Vagina (tissue), 2 donors: ENCODE results near the gene DPF3.

Source experiments
- POLR2A ChIP-seq, 2 donors: fragments of 450-650 bp; IDR thresholded peaks; one replicate each; pipeline ENCODE4 v1.6.1; 2017; ENCODE audit warnings: antibody characterized with exemption in 2 of 2, mild to moderate bottlenecking in 2 of 2, moderate library complexity in 2 of 2
- TF ChIP-seq, protein P1 (sequence below), 3 experiments: fragments of 450-650 bp in 2 of 3; fragments of 200-600 bp in 1 of 3; sonication (generic) in 1 of 3; IDR thresholded peaks; one replicate each; pipeline ENCODE4 v1.5.1; 2017 to 2019; ENCODE audit warnings: antibody characterized with exemption in 3 of 3, mild to moderate bottlenecking in 2 of 3, moderate library complexity in 2 of 3

DNA sequence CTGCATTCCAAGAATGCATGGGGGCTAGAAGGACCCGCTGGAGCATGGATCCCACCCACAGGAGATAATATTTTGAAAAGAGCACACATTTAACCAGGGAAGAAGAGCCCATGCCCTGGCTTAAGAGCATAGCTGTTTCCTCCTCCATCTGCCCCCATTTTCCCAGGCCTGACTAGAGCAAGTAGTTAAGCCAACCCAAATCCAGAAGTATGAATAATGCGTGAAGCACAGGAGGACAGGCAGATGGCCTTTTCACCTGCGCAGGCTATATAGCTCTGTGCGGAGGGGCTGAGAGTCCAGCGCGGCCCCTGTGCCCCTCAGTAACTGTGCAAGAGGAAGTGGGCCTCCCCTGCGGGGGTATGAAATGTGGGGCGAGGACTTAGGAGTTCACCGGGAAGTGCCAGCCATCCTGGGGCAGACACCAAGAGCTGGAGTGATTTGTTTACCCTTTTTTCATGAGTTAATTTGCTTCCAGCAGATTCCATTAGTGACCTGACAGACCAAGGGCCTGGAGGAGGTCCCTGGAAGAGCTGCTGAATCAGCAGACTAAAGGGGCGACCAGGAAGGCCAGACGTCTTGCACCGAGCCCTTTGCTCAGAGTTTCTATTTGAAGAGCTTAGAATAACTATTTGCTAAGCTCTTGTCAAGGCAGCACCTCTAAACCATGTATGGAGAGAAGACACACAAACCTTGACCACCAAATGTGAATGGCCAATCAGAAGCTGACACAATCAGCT lies 37.2 kb downstream of the DPF3 start:
- TF ChIP-seq POLR2A (IDR thresholded peaks at IDR 0.05), result no peak
- TF ChIP-seq, protein P1, sequence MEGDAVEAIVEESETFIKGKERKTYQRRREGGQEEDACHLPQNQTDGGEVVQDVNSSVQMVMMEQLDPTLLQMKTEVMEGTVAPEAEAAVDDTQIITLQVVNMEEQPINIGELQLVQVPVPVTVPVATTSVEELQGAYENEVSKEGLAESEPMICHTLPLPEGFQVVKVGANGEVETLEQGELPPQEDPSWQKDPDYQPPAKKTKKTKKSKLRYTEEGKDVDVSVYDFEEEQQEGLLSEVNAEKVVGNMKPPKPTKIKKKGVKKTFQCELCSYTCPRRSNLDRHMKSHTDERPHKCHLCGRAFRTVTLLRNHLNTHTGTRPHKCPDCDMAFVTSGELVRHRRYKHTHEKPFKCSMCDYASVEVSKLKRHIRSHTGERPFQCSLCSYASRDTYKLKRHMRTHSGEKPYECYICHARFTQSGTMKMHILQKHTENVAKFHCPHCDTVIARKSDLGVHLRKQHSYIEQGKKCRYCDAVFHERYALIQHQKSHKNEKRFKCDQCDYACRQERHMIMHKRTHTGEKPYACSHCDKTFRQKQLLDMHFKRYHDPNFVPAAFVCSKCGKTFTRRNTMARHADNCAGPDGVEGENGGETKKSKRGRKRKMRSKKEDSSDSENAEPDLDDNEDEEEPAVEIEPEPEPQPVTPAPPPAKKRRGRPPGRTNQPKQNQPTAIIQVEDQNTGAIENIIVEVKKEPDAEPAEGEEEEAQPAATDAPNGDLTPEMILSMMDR (IDR thresholded peaks at IDR 0.05), result no peak
